HG03095 (cell line): Measurements from ENCODE around the gene CD82.

Experiments
- ATAC-seq: cut with Tn5 transposase; IDR thresholded peaks from one replicate; pipeline ENCODE4 v1.9.1; 2021; ENCODE audit warnings: moderate library complexity; ENCODE audit not compliant: unreplicated experiment

Gene CD82

DNA sequence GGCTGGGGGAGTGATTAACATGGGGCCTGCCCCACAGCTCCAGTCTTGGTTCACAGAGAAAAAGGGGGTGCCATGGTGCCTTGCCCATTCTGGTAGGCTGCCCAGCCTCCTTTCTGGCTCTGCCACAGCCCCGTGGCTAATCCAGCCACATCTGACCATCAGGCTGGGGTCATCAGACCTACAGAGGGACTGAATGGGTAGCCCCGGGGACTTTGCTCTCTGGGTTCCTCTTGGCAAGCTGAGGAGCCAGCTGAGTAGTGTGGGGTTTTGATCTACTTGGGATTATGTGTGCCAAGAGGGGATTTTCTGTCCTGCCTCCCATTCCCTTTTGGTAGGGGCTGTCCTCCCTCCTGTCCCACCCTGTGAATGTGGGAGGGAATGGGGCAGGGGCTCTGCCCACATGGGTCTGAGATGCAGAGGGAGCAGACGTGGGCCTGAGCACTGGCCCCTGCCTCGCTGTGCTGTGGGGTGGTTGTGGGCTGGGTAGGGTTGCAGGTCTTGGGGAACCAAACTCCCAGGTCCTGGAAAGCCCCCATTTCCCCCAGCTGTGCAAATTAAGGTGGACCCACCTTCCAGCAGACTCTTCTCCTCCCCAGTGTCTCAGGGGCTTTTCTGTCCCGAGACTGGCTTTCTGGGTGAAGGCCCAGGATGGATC, 32.0 kb downstream of the CD82 start:
- peak; percentile 1 for ATAC-seq

GRCh38 chr11:44598831-44599230, 33.4 kb downstream of the CD82 start:
- no peak for ATAC-seq

GRCh38 chr11:44600261-44600660, 34.8 kb downstream of the CD82 start:
- ATAC-seq: no peak

DNA sequence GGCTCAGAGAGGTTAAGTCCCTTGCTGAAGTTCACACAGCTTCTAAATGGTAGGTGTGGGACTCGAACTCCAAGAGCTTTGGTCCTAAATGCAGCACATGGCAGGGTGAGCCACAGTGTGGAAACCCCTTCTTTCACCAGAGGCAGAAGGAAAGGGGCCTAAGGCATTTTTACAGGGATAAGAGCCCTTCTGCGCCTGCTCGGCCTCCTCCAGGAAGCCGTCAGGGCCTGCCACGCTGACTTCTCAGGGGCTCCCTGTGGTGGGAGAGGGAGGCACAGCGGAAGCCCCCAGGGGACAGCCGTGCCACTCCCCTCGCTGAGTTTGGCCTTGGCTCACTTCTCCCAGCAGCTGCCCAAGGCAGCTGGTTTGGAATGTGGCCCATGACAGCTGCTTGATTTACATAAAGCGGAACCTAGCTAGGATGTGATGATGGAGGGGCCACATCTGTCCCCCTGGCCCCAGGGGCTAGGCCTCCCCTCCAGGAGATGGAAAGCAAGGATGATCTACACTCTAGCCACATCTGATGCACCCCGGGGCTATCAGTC, 35.4 kb downstream of the CD82 start:
- peak; percentile 25 for ATAC-seq

DNA sequence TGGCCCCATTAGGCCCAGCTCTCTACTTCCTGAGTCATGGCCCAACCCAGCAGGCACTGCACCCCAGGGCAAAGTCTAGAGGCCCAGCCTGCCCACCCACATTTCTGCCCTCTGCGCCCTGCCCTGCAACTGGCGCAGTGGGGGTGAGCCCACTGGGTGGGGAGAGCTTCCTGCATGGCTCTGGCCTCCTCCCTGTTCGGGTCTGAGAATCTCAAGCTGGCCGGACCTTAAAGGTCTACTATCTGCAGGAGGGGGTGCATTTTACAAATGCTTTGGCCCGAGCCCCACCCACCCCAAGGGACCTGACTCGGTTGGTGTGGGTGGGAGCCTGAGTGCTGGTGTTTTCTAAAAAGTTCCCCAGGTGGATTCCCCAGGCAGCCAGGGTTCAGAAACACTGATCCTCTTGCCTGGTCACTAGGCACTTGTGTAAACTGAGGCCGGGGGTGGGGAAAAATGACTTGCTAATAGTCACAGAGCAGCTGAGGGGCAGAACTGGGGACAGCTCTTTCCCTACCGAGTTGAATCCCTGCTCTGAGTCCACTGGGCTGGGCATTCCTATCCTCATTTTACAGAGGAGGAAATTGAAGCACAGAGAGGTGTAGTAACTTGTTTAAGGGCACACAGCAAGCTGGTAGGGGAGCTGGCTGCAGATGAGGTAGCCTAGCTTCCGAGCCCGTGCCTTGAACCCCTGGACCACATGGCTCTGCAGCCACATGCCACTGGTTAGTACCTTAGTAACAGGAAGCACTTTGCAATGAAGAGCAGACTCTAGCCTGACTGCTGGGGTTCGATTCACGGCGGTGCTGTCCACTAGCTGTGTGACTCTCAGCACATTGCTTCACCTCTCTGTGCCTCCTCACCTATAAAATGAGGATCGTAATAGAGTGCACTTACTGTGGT, 36.3 kb downstream of the CD82 start:
- peak; percentile 29 for ATAC-seq

DNA sequence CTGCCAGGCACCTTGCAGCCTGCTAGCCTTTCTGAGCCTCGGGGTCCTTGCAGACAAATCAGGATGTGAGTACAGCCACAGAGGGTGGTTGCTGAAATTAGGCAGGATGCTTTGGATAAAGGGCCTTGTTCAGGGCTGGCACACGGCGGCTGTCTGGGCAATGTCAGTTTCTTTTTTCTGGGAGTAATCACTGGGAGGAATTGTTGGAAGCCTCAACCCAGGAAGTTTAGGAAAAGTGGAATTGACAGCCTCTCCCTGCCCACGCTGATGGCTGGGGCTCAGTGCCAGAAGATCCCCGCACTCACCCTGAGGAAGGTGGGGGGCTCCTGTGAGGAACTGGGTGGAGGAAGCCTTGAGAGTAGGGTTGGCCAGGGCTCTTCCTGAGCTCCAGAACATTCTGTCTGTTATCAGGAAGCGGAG, 37.4 kb downstream of the CD82 start:
- ATAC-seq: no peak

DNA sequence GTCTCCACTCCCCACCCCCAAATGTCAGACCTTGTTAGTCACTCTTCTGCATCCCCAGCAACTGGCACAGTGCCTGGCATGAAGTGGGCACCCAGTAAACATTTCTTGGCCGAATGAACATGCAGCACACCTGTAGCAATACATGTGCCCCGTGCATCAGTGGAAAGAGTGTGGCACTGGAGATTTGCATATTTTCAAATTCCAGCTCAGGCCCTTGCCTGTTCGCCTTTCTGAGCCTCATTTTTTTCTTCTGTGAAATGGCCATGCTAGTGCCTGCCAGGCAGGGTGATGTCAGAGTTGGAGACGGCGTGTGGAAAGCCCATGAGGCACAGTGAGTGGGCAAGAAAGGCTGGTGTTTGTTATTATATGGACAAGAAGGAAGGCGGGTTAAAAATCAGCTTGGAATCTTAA, 38.7 kb downstream of the CD82 start:
- ATAC-seq: no peak

- no peak for ATAC-seq
Measured at GRCh38 chr11:44605068-44605708, 39.7 kb downstream of the CD82 start.

GRCh38 chr11:44605965-44606364, 40.5 kb downstream of the CD82 start:
- no peak for ATAC-seq

DNA sequence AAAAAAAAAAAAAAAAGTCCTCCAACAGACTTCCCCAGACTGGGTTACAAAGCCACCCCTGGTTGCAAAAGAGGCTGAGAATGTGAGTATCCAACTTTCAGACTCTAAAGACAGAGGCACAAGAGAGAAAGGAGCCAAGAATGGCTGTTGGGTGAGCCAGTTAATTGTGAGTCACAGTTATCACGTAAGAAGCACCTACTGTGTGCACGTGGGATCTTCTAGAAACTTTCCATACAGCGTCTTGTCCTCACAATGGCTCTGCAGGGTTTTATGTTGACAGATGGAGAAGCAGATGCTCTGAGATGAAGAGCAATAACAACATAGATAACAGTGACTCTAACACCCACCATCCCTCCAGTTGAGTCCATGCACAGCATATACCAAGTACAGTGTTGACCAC, 41.0 kb downstream of the CD82 start:
- ATAC-seq: no peak

DNA sequence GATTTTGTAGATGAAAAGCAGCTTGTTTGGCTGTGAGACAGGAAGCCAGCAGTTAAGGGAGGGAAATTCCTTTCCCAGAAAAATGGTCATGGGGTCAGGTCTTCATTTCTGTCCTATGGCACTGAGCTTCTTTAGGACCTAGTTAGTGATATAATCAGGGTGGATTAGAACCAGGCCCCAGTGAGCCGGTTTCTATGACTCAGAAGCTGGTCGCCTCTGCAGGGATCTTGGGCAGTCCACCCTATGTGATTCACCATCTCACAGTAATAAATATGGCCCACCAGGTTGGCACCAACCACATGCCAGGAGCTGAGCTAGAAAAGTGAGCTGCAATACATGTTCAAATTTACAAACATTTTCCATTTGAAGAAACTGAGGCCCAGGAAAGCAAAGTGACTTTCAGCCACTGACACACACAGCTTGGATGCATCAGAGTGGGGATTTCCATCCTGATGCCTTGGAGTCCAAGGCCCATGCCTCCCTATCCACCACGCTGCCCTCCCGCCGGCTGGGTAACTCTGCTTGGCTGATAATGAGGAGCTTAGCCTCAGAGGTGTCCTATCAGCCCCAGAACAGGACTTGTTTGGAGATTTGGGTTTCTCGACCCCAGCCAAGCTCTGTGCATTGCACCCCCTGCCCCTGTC, 42.0 kb downstream of the CD82 start:
- no peak for ATAC-seq

- no peak for ATAC-seq
Measured at GRCh38 chr11:44607987-44608386, 42.5 kb downstream of the CD82 start.

DNA sequence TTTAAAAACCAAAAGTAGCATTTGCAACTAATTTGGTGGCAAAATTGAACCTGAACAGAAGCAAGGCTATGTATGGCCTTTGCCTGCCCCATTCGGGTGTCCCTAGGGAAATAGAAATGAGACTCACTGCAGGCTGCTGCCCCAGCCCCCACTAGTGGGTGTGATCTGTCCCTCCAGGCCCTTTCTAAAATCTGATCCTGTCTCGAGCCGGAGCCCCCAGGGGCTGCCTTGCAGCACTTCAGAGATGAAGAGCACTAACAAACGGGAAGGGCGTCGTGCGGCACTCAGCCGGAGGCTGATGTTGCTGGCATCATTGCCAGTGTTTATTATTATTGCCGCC, 43.2 kb downstream of the CD82 start:
- no peak for ATAC-seq

DNA sequence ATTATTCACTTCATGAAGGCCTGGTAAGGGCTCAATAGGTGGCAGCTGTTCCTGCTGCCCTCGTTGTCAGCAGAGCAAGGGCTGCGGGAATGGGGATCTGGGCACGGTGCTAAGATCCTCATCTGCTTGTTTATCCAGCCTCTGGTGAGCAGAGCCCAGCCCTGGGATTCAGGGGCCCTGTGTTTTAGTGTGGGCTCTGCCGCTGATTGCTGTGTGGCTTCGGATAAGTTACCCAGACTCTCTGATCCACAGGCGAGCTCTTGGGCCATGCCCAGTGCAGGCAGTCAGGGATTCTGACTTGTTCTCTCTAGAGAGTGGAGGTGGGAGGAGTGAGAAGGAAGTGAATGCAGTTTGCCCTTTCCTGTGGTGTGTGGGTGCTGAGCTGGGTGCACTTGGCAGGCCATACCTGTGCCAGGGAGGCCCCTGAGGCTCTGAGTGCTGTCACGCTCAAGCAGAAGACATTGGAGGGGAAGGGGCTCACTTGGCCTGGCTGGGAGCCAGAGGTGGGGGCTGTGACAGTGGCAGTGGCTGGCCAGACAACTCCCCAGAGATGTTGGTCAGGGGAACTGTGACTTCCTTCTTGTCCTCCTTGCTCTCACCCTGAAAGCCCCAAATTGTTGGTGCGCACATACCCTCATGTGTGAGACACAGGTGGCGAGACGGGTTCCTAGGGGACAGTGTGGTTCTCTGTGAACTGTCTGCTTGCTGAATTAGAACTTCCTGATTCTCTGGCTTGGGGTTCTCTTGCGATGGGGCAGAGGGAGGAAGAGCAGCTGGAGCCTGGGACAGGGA, 43.7 kb downstream of the CD82 start:
- ATAC-seq: peak; percentile 44

- ATAC-seq: no peak
Measured at GRCh38 chr11:44609783-44610155, 44.3 kb downstream of the CD82 start.

DNA sequence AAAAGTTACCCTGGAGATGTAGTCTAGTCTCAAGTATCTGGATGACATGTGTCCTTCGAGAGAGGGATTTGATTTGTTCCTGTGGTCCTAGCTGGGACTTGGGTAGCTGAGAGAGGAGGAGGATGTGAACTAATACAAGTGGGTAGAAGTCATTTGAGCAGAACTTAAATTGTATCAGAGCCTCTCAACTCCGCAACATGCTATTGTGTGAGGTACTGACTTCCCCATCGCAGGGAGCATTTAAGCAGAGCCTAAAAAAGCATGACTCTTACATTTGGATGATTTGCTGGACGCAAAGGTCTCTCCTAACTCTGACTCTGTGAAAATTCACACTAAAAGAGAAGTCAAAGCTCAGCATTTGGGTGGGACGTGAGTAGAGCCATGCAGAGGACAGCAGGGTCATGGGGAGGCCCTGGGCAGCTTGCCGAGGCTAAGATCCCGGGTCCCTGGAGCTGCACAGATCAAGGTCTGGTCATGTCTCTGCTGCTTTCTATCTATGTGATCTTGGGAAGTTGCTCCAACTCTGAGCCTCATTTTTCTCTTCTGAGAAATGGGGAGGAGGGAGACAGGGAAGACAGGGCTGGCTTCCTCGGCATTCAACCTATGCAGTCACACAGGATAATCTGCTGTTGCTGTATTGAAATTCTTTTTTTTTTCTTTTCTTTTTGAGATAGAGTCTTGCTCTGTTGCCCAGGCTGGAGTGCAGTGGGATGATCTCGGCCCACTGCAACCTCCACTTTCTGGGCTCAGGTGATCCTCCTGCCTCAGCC, 44.9 kb downstream of the CD82 start:
- no peak for ATAC-seq

GRCh38 chr11:44611088-44611487, 45.6 kb downstream of the CD82 start:
- no peak for ATAC-seq

GRCh38 chr11:44611687-44612434, 46.4 kb downstream of the CD82 start:
- peak; percentile 31 for ATAC-seq

GRCh38 chr11:44613153-44613552, 47.7 kb downstream of the CD82 start:
- ATAC-seq: peak; percentile 34
